Activated B cell treated with CpG ODN at 0.5 μM for 24 hours (primary cell): ENCODE results near the gene TRIM7. TPM values are rescaled to one million over a fixed set of nuclear protein-coding genes. Genes with fewer than 3 reads are reported as not detected.

Experiments used
- ATAC-seq: fragments of 200-7000 bp; cut with Tn5 transposase; one replicate; pipeline ENCODE4 v1.10.0; 2021; ENCODE audit warnings: low read depth, mild to moderate bottlenecking, moderate library complexity
- CTCF ChIA-PET: fragments of 350-600 bp; sonication (Branson Sonifier 250); formaldehyde crosslinking; loops from one replicate; lab custom pipeline; 2021; ENCODE audit warnings: antibody characterized with exemption; lab: Charles Lee
- POLR2A ChIA-PET: fragments of 350-600 bp; sonication (Branson Sonifier 250); formaldehyde crosslinking; loops from one replicate; lab custom pipeline; 2021; ENCODE audit warnings: antibody characterized with exemption; lab: Charles Lee
- DNase-seq: peaks from one replicate; pipeline ENCODE4 v3.0.0; 2022
- H3K27ac Mint-ChIP-seq: one replicate; pipeline ENCODE4 v1.8.0; 2020; ENCODE audit warnings: mixed read lengths
- H3K27me3 Mint-ChIP-seq: one replicate; pipeline ENCODE4 v1.8.0; 2021; ENCODE audit warnings: mixed read lengths
- H3K36me3 Mint-ChIP-seq: one replicate; pipeline ENCODE4 v1.8.0; 2021; ENCODE audit warnings: low read depth, mixed read lengths
- H3K4me1 Mint-ChIP-seq: one replicate; pipeline ENCODE4 v1.8.0; 2021; ENCODE audit warnings: mixed read lengths
- H3K4me3 Mint-ChIP-seq: one replicate; pipeline ENCODE4 v1.8.0; 2020; ENCODE audit warnings: mild to moderate bottlenecking, mixed read lengths
- H3K9me3 Mint-ChIP-seq: one replicate; pipeline ENCODE4 v1.8.0; 2020; ENCODE audit warnings: mixed read lengths
- intact Hi-C: fragments of 100-400 bp; cut with micrococcal nuclease; formaldehyde crosslinking; loops from one replicate; pipeline ENCODE4 v1.15.1; 2024
- total RNA-seq: library from RNA; stranded (reverse); gene quantifications from 2 replicates; pipeline ENCODE4 v1.2.3, GENCODE V29; 2022
- TF ChIP-seq, protein P1 (sequence below): fragments of 200-600 bp; IDR thresholded peaks from one replicate; pipeline ENCODE4 v1.8.0; 2022; ENCODE audit warnings: antibody characterized with exemption, mild to moderate bottlenecking

The TRIM7 gene
- total RNA-seq, 1 donor from 2014 or later: 0.51 TPM

DNA sequence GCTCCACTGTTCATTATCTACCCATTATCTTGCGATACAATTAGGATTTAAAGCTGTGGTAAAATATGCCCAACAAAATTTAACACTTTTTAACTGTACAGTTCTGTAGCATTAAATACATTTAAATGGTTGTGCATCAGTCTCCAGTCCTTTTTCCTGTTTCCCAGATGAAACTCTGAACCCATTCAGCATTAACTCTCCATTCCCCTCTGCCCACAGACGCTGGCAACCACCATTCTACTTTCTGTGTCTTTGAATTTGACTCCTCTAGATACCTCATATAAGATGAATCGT lies 2.9 kb upstream of the TRIM7 start:
- ChIA-PET CTCF (interaction anchor here (0.7 to 3.3 kb wide), 7 partner anchors 8 to 54 kb away, joined by 3 to 17 read pairs (median 5); partner anchors contain the start of gene RACK1), POLR2A (interaction anchor here (0.9 to 12.3 kb wide), 13 partner anchors 9 to 397 kb away, joined by 3 to 317 read pairs (median 9); partner anchors contain the start of genes RACK1, TRIM41, TRIM52 and ZFP62)
- H3K36me3 Mint-ChIP-seq: peaks cover 9% of the 10 kb centered on the region
- ATAC-seq: no peak
- peak overlapping the region; percentile 92 for H3K4me3 Mint-ChIP-seq
- H3K27ac Mint-ChIP-seq: peak overlapping the region; percentile 97
- no peaks in the 10 kb centered on the region for H3K9me3 Mint-ChIP-seq
- DNase-seq: no peak
- intact Hi-C loops: loop anchor here (1.0 to 5.0 kb wide), 4 partner anchors 9 to 34 kb away; partner anchors contain the start of gene RACK1
- peaks cover 34% of the 10 kb centered on the region for H3K4me1 Mint-ChIP-seq
- peaks cover 15% of the 10 kb centered on the region for H3K27me3 Mint-ChIP-seq
- TF ChIP-seq, protein P1, sequence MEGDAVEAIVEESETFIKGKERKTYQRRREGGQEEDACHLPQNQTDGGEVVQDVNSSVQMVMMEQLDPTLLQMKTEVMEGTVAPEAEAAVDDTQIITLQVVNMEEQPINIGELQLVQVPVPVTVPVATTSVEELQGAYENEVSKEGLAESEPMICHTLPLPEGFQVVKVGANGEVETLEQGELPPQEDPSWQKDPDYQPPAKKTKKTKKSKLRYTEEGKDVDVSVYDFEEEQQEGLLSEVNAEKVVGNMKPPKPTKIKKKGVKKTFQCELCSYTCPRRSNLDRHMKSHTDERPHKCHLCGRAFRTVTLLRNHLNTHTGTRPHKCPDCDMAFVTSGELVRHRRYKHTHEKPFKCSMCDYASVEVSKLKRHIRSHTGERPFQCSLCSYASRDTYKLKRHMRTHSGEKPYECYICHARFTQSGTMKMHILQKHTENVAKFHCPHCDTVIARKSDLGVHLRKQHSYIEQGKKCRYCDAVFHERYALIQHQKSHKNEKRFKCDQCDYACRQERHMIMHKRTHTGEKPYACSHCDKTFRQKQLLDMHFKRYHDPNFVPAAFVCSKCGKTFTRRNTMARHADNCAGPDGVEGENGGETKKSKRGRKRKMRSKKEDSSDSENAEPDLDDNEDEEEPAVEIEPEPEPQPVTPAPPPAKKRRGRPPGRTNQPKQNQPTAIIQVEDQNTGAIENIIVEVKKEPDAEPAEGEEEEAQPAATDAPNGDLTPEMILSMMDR: no peak

DNA sequence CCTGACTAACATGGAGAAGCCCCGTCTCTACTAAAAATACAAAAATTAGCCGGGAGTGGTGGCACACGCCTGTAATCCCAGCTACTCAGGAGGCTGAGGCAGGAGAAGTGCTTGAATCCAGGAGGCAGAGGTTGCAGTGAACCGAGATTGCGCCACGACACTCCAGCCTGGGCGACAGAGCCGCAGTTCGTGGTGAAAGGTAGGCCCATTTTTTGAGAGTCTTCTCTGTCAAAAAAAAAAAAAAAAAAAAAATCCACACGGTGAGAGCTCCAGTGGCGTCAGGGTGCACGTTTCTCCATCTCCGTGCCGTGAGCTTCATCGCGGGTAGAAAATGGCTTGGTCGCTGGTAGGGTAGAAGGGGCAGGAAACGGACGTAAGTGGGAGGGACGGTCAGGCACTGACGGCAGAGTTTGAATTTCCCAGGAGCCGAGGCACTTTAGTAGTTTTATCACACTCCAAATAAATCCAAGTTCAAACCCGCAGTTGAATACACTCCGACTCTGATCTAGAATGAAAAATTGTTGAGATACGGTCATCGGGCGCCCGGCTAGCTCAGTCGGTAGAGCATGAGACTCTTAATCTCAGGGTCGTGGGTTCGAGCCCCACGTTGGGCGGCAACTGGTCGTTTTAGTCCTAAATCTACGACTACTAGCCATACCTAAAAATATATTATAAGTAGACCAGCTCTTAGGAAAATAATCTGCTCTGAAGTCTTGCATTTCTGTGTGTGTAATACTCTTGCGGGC lies 2.4 kb upstream of the TRIM7 start:
- ATAC-seq (peak; percentile 62), DNase-seq (peak; percentile 56)
- intact Hi-C loops: loop anchor here (1.0 to 5.0 kb wide), 4 partner anchors 10 to 35 kb away; partner anchors contain the start of gene RACK1
- H3K27ac Mint-ChIP-seq: peak overlapping the region; percentile 97
- peaks cover 9% of the 10 kb centered on the region for H3K36me3 Mint-ChIP-seq
- TF ChIP-seq, protein P1: no peak
- H3K9me3 Mint-ChIP-seq: no peaks in the 10 kb centered on the region
- ChIA-PET POLR2A (interaction anchor here (0.9 to 12.3 kb wide), 14 partner anchors 8 to 397 kb away, joined by 3 to 317 read pairs (median 9); partner anchors contain the start of genes RACK1, TRIM41, TRIM52 and ZFP62), CTCF (interaction anchor here (0.7 to 3.3 kb wide), 9 partner anchors 9 to 54 kb away, joined by 3 to 17 read pairs (median 5); partner anchors contain the start of gene RACK1)
- peaks cover 15% of the 10 kb centered on the region for H3K27me3 Mint-ChIP-seq
- H3K4me1 Mint-ChIP-seq: peaks cover 34% of the 10 kb centered on the region
- H3K4me3 Mint-ChIP-seq: peak overlapping the region; percentile 92

DNA sequence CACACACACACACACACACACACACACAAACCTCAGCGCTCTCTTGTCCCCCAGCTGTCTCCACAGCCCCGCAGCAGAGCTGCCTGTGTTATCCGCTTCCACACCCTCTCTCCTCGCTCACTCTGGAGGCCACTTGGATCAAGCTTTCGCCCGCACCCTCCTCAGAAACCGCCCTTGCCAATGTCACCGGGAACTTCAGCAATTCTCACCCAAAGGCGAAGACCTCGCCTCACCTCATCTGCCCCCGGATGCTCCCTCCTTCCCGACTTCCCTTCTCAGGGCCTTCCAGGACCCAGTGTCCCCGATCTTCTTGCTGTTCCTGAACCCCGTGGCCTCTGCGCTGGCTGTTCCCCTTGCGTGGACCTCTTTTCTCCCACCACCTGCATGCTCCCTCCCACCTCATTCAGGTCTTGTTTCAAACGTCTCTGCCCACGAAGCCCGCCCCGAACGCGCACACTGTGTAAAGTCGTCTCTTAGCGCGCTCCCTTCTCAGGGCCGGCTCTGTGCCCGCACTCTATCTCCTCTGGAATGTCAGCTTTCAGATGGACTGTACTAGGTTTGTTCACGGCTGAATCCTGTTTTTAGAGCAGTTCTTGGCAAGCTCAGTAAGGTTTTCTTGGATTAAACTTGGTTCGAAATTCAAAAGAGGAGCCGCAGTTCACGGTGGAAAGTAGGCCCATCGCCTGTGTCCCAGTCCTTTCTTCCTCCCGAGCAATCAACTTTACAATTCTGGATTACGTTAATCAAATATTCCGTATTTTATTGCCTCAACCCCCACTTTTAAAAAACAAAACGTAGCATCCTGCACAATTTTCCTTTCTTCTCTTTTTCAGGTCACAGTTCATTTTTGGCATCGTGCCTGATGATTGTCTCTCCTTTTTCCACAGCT lies 1.0 kb upstream of the TRIM7 start:
- peaks cover 9% of the 10 kb centered on the region for H3K36me3 Mint-ChIP-seq
- ATAC-seq: peak; percentile 10
- peaks cover 36% of the 10 kb centered on the region for H3K4me1 Mint-ChIP-seq
- peak overlapping the region; percentile 97 for H3K27ac Mint-ChIP-seq
- intact Hi-C loops: loop anchor here (5.0 kb wide), 1 partner anchor 36 kb away; the partner anchor contains the start of gene RACK1
- DNase-seq: no peak
- TF ChIP-seq, protein P1: no peak
- ChIA-PET POLR2A (interaction anchor here (0.6 to 12.3 kb wide), 9 partner anchors 11 to 55 kb away, joined by 3 to 317 read pairs (median 11); partner anchors contain the start of genes RACK1, TRIM41 and TRIM52), CTCF (interaction anchor here (1.7 to 3.3 kb wide), 3 partner anchors 15 to 38 kb away, joined by 5 to 17 read pairs (median 7); partner anchors contain the start of gene RACK1)
- H3K4me3 Mint-ChIP-seq: peak overlapping the region; percentile 92
- no peaks in the 10 kb centered on the region for H3K9me3 Mint-ChIP-seq
- H3K27me3 Mint-ChIP-seq: peaks cover 15% of the 10 kb centered on the region

DNA sequence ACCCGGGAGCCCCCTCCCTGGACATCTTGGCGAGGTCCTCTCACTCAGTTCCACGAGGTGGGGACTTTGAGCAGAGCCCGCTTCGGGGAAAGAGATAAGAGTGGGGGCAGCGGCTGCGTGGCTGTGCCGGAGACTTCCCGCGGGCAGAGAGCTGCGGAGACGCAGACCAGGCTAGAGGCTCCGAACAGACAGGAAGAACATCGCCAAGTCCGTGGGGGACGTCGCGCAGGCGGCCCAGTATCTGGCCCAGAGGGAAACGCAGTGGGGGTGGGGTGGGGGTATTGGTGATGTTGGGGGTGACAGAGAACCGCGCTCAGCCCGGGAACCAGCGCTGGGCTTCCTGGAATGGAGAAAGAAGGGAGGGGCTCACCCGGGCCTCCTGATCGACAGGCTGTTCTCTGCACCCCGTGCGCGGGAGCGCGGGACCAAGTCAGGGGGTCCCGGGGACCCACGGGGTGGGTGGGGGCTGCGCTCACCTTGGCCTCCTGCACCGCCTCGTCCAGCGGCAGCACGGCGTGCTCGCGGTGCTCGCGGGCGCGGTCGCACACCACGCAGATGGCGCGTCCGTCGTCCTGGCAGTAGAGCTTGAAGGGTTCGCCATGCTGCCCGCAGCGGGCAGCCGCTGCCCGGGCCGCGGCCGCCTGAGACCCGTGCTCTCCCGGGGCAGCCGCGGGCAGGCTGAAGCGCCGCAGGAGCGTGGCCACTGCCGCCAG lies 727 bp downstream of the TRIM7 start:
- H3K4me1 Mint-ChIP-seq: peaks cover 50% of the 10 kb centered on the region
- TF ChIP-seq, protein P1: no peak
- POLR2A ChIA-PET: interaction anchor here (0.6 to 12.3 kb wide), 5 partner anchors 15 to 382 kb away, joined by 3 to 317 read pairs (median 6); partner anchors contain the start of gene TRIM41

More for the DNA sequence above, 727 bp downstream of the TRIM7 start:
- DNase-seq (peak; percentile 31), ATAC-seq (no peak)
- Mint-ChIP-seq H3K4me3 (peak overlapping the region; percentile 85), H3K27me3 (peaks cover 15% of the 10 kb centered on the region), H3K27ac (no peak overlapping the region), H3K9me3 (no peaks in the 10 kb centered on the region), H3K36me3 (peaks cover 9% of the 10 kb centered on the region)
- CTCF ChIA-PET: interaction anchor here (1.0 kb wide), 1 partner anchor 13 kb away, joined by 5 read pairs; no protein-coding TSS in a partner anchor
- intact Hi-C loops: no loop called here
